Epithelial cell of proximal tubule (primary cell): ENCODE results near the gene CLGN. TPM values are rescaled to one million over a fixed set of nuclear protein-coding genes. Genes with fewer than 3 reads are reported as not detected.

Experiments used
- DNase-seq: peaks from one replicate; pipeline ENCODE4 v3.0.0-alpha.2; 2011; ENCODE audit warnings: low read depth
- H3K4me3 ChIP-seq: 2 replicates; pipeline ENCODE4 v1.5.1; 2011; ENCODE audit warnings: low read depth, mild to moderate bottlenecking, low read length
- total RNA-seq: library from RNA; depleted of rRNA; stranded (reverse); fragments of >200 nt; gene quantifications from 2 replicates; pipeline ENCODE4 v1.2.3, GENCODE V29; 2015
- TF ChIP-seq, protein P1 (sequence below): conservative IDR thresholded peaks from 2 replicates; pipeline ENCODE4 v1.5.1; 2012; ENCODE audit warnings: low read depth, mild to moderate bottlenecking, low read length

CLGN gene
- total RNA-seq, 1 donor from 2014 or later, result 8.1 TPM

DNA sequence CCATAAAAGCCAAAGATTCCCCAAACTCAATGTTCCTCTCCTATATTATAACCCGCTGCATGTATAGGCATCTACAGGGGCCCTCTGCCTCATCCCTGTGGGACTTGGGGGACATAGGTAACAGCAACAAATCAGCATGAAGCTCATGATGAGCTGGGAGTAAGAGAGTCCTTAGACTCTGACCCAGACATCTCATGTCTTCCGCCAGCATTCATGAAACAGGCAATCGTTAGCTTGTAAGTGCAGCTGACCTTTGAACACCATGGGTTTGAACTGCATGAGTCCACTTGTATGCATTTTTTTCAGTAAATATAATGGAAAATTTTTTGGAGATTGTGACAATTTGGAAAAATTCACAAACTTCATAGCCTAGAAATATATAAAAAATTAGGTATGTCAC lies 64.4 kb downstream of the CLGN start:
- DNase-seq, result no peak
- no peak overlapping the region for H3K4me3 ChIP-seq
- TF ChIP-seq, protein P1, sequence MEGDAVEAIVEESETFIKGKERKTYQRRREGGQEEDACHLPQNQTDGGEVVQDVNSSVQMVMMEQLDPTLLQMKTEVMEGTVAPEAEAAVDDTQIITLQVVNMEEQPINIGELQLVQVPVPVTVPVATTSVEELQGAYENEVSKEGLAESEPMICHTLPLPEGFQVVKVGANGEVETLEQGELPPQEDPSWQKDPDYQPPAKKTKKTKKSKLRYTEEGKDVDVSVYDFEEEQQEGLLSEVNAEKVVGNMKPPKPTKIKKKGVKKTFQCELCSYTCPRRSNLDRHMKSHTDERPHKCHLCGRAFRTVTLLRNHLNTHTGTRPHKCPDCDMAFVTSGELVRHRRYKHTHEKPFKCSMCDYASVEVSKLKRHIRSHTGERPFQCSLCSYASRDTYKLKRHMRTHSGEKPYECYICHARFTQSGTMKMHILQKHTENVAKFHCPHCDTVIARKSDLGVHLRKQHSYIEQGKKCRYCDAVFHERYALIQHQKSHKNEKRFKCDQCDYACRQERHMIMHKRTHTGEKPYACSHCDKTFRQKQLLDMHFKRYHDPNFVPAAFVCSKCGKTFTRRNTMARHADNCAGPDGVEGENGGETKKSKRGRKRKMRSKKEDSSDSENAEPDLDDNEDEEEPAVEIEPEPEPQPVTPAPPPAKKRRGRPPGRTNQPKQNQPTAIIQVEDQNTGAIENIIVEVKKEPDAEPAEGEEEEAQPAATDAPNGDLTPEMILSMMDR, result no peak

DNA sequence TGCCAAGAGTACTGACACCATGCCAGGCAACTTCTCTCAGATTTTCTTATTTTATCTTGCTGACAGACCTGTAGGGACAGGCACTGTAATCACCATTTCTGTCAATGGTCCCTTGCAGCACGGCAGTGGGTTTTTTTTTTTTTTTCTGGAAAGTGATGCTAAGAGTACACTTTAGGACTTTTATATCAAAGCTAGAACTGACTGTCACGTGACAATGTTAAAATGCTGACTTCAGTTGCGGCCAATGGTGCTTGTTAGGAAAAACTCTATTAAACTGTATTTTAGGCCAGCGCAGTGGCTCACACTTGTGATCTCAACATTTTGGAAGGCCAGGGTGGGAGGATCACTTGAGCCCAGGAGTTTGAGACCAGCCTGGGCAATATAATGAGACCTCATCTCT lies 66.3 kb downstream of the CLGN start:
- TF ChIP-seq, protein P1, result no peak
- DNase-seq, result no peak
- H3K4me3 ChIP-seq, result no peak overlapping the region

DNA sequence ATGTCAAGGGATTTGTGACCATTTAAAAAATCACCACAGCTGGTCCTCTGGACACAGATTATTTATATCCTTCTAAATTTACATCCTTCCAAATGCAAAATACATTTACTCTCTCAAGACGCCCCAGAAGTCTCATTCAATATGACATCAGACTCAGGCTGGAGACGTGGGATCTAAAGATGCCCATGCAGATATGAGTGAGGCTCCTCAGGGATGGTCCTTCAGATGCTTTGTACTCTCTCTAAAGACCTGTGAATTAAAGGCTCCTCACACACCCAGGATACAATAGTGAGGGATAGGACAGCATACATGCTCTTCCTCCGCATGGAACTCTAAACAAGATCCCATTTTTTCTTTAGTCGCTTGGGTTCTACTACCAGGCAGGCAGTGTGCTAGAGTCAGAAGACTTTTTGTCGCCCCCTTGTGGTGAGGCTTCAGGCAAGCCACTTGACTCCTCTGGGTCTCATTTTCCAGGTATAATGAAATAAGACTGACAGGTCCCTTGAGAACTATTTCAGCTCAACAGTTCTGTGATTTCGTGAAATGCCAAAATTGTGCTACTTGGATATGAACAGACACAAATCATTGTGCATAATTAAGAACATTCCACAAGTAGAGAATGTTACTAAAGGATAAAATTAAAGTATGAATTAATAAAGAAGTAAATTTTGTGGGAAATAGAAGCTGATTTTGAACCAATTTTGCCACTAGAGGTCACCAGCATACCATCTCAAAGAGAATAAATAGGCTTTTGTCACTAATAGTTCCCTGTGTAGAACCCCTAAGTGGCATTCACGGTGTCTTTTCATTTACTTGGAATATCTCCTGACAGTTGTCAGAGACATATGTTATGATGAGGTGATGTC lies 67.7 kb downstream of the CLGN start:
- DNase-seq, result no peak
- TF ChIP-seq, protein P1, result peak; percentile 87
- no peak overlapping the region for H3K4me3 ChIP-seq

DNA sequence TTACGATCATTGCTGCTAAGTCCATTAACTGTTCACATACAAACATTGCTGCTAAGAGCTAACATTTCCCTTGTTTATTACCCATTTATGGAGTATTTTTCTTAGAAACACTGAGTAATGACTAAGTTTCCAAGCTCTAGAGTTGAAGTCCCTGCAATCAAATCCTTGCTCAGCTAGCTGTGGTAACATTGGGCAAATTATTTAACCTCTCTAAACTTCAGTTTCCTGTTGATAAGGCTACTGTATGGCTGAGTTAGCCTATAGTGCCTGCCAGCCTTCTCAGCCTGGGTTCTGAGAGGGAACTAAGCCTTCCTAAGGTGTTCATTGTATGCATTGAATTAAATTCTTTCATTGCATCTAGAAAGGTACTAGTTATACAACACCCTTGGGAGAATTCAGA lies 69.2 kb downstream of the CLGN start:
- H3K4me3 ChIP-seq, result no peak overlapping the region
- TF ChIP-seq, protein P1, result no peak
- DNase-seq, result no peak

DNA sequence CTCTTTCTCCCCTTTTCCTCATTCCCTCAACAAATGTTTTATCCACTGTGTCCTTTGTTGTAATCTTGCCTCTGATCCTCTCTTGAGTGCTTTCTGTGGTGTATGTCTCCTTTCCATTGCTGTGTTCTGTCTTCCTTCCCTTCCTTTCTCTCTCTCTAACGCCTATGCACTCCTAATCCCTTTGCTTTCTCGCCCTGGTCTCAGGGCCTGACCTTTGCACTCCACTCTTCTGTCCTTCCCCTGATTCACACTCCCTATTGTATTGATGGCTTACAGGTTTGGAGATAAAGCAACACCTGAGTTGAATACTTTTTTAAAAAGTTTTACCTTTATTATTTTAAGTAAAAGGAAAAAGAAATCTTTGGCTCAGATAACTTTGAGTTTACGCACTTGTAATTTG lies 69.6 kb downstream of the CLGN start:
- TF ChIP-seq, protein P1, result no peak
- H3K4me3 ChIP-seq, result no peak overlapping the region
- DNase-seq, result no peak

DNA sequence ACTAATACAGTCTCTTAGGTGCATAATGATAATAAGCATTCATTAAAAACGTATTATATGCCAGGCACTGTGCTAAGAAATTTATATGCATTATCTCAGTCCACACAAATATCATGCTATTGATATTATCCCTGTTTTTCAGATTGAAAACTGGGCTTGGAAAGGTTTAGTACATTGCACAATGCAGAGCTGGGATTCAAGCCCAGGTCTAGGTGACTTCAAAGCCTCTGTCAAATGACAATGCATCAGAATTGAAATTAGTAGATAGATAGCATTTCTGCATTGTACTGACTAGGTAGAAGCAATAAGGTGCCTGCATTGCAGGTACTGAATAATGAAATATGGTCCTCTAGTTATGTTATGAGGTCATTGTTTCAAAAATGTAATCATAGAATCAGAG lies 72.2 kb downstream of the CLGN start:
- no peak overlapping the region for H3K4me3 ChIP-seq
- TF ChIP-seq, protein P1, result no peak
- DNase-seq, result no peak

DNA sequence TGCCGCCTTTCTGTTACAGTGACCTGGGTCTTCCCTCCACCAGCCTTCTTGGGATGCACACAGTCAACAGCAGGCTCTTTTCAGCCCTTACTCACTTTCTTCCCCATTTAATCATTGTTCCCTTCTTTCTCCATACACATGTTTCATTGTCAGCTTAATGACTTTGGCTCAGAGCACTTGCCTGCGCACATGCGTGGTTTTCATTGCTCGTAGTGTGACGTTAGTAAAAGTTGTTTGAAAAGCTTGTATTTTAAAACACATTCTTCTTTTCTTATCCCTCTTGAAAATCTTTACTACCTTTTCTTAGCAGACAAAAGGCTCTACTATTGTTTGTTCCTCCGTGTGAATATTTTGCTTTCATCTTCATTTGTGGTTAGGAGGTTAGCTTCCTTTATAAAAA lies 73.7 kb downstream of the CLGN start:
- TF ChIP-seq, protein P1, result no peak
- no peak overlapping the region for H3K4me3 ChIP-seq
- DNase-seq, result no peak
